H9 (cell line): ENCODE results near the gene CYREN. TPM values are rescaled to one million over a fixed set of nuclear protein-coding genes. Genes with fewer than 3 reads are reported as not detected.

Source experiments
- DNase-seq: peaks from one replicate; pipeline ENCODE4 v3.0.0-alpha.2; 2017
- H2AFZ ChIP-seq: one replicate; pipeline ENCODE4 v1.6.1; 2013; ENCODE audit warnings: mild to moderate bottlenecking, low read length, control low read depth, moderate library complexity
- H2AK5ac ChIP-seq: 2 replicates; pipeline ENCODE4 v1.6.1; 2013; ENCODE audit warnings: low read length, control low read depth, mixed read lengths; ENCODE audit not compliant: insufficient read length
- H2BK120ac ChIP-seq: one replicate; pipeline ENCODE4 v1.6.1; 2013; ENCODE audit warnings: low read depth, mild to moderate bottlenecking, low read length, control low read depth, inconsistent platforms; ENCODE audit not compliant: poor library complexity, severe bottlenecking
- H2BK12ac ChIP-seq: 2 replicates; pipeline ENCODE4 v1.6.1; 2013; ENCODE audit warnings: low read length, control low read depth, mixed read lengths, low read depth; ENCODE audit not compliant: insufficient read length
- H2BK15ac ChIP-seq: 2 replicates; pipeline ENCODE4 v1.6.1; 2013; ENCODE audit warnings: low read depth, low read length, control low read depth
- H2BK20ac ChIP-seq: one replicate; pipeline ENCODE4 v1.6.1; 2013; ENCODE audit warnings: low read depth, mild to moderate bottlenecking, low read length, control low read depth, inconsistent platforms; ENCODE audit not compliant: poor library complexity, severe bottlenecking
- H2BK5ac ChIP-seq: 2 replicates; pipeline ENCODE4 v1.6.1; 2013; ENCODE audit warnings: low read length, control low read depth, mixed read lengths; ENCODE audit not compliant: insufficient read length
- H3K14ac ChIP-seq: 2 replicates; pipeline ENCODE4 v1.6.1; 2013; ENCODE audit warnings: low read length, control low read depth; ENCODE audit not compliant: insufficient read depth
- H3K18ac ChIP-seq: 2 replicates; pipeline ENCODE4 v1.6.1; 2013; ENCODE audit warnings: low read depth, mild to moderate bottlenecking, mixed read lengths, low read length, control low read depth; ENCODE audit not compliant: insufficient read length
- H3K23ac ChIP-seq: 2 replicates; pipeline ENCODE4 v1.6.1; 2013; ENCODE audit warnings: low read length, control low read depth, mixed read lengths, low read depth; ENCODE audit not compliant: insufficient read length
- H3K23me2 ChIP-seq: 2 replicates; pipeline ENCODE4 v1.6.1; 2013; ENCODE audit warnings: low read depth, mild to moderate bottlenecking, mixed read lengths, low read length, control low read depth; ENCODE audit not compliant: insufficient read length, poor library complexity, severe bottlenecking
- H3K27ac ChIP-seq: 2 replicates; pipeline ENCODE4 v1.5.1; 2013; ENCODE audit warnings: low read length, control low read depth, mixed read lengths, low read depth; ENCODE audit not compliant: insufficient read length
- H3K27me3 ChIP-seq: 2 replicates; pipeline ENCODE4 v1.6.1; 2013; ENCODE audit warnings: low read length, control low read depth, inconsistent platforms; ENCODE audit not compliant: insufficient read depth
- H3K4ac ChIP-seq: 2 replicates; pipeline ENCODE4 v1.6.1; 2013; ENCODE audit warnings: low read depth, mild to moderate bottlenecking, control low read depth, inconsistent platforms, low read length, moderate library complexity
- H3K4me1 ChIP-seq: 2 replicates; pipeline ENCODE4 v1.6.1; 2013; ENCODE audit warnings: low read length, control low read depth, inconsistent platforms; ENCODE audit not compliant: insufficient read depth
- H3K4me2 ChIP-seq: 2 replicates; pipeline ENCODE4 v1.6.1; 2013; ENCODE audit warnings: low read length, control low read depth, mixed read lengths; ENCODE audit not compliant: insufficient read length, insufficient read depth
- H3K56ac ChIP-seq: 2 replicates; pipeline ENCODE4 v1.6.1; 2013; ENCODE audit warnings: low read depth, mild to moderate bottlenecking, mixed read lengths, low read length, control low read depth; ENCODE audit not compliant: insufficient read length
- H3K79me1 ChIP-seq: 2 replicates; pipeline ENCODE4 v1.6.1; 2013; ENCODE audit warnings: low read depth, mild to moderate bottlenecking, moderate library complexity, low read length, control low read depth, inconsistent platforms; ENCODE audit not compliant: insufficient read depth, poor library complexity, severe bottlenecking
- H3K79me2 ChIP-seq: 2 replicates; pipeline ENCODE4 v1.6.1; 2013; ENCODE audit warnings: low read length, control low read depth, inconsistent platforms; ENCODE audit not compliant: insufficient read depth
- H3K9ac ChIP-seq: 2 replicates; pipeline ENCODE4 v1.6.1; 2013; ENCODE audit warnings: low read length, control low read depth, mixed read lengths; ENCODE audit not compliant: insufficient read length; ENCODE audit errors: extremely low read depth
- H3K9me3 ChIP-seq: one replicate; pipeline ENCODE4 v1.6.1; 2013; ENCODE audit warnings: low read depth, low read length, inconsistent platforms; ENCODE audit not compliant: control insufficient read depth
- H3T11ph ChIP-seq: one replicate; pipeline ENCODE4 v1.6.1; 2013; ENCODE audit warnings: mild to moderate bottlenecking, low read length, control low read depth, inconsistent platforms
- H4K20me1 ChIP-seq: one replicate; pipeline ENCODE4 v1.6.1; 2013; ENCODE audit not compliant: control insufficient read depth, insufficient read length, insufficient read depth
- H4K5ac ChIP-seq: 2 replicates; pipeline ENCODE4 v1.6.1; 2013; ENCODE audit warnings: low read depth, mild to moderate bottlenecking, mixed read lengths, low read length, control low read depth; ENCODE audit not compliant: insufficient read length
- H4K8ac ChIP-seq: replicated peaks from 2 replicates; pipeline ENCODE4 v1.6.1; 2013; ENCODE audit warnings: low read length, control low read depth, mixed read lengths, low read depth; ENCODE audit not compliant: insufficient read length
- H4K91ac ChIP-seq: 2 replicates; pipeline ENCODE4 v1.6.1; 2013; ENCODE audit warnings: low read depth, mild to moderate bottlenecking, moderate library complexity, mixed read lengths, low read length, control low read depth; ENCODE audit not compliant: insufficient read length
- H3K27ac Mint-ChIP-seq, 3 experiments: 2 replicates in 2 of 3; 3 replicates in 1 of 3; pipeline ENCODE4 v1.8.0; 2020 to 2021; ENCODE audit warnings: mixed read lengths in 3 of 3, mild to moderate bottlenecking in 1 of 3, moderate library complexity in 1 of 3
- H3K27me3 Mint-ChIP-seq: 2 replicates; pipeline ENCODE4 v1.8.0; 2021; ENCODE audit warnings: low read depth, mild to moderate bottlenecking, moderate library complexity, mixed read lengths
- H3K36me3 Mint-ChIP-seq, 3 experiments: 2 replicates in 2 of 3; 3 replicates in 1 of 3; pipeline ENCODE4 v1.8.0; 2020 to 2021; ENCODE audit warnings: low read depth in 3 of 3, mixed read lengths in 3 of 3; ENCODE audit not compliant: insufficient read depth in 1 of 3
- H3K4me1 Mint-ChIP-seq, 2 experiments: 2 replicates each; pipeline ENCODE4 v1.8.0; 2020; ENCODE audit warnings: mixed read lengths in 2 of 2
- H3K4me3 Mint-ChIP-seq, 2 experiments: 2 replicates in 1 of 2; 3 replicates in 1 of 2; pipeline ENCODE4 v1.8.0; 2020 to 2021; ENCODE audit warnings: mild to moderate bottlenecking in 2 of 2, mixed read lengths in 2 of 2, moderate library complexity in 1 of 2
- H3K9me3 Mint-ChIP-seq, 2 experiments: 2 replicates in 1 of 2; 3 replicates in 1 of 2; pipeline ENCODE4 v1.8.0; 2020; ENCODE audit warnings: mild to moderate bottlenecking in 2 of 2, mixed read lengths in 2 of 2, moderate library complexity in 1 of 2
- WGBS: extraction: QIAGEN DNeasy Blood & Tissue Kit; methylation state at CpG from one replicate; pipeline ENCODE4 v1.1.7; 2013; ENCODE audit warnings: missing lambda C conversion rate, low lambda C conversion rate, mixed read lengths; ENCODE audit not compliant: insufficient read length; ENCODE audit errors: extremely low coverage; 5-methylcytosine and 5-hydroxymethylcytosine counted together
- total RNA-seq: library from RNA; stranded (reverse); gene quantifications from 2 replicates; pipeline ENCODE4 v1.2.1, GENCODE V29; 2021
- TF ChIP-seq, protein P1 (sequence below): fragments of 200-600 bp; sonication (generic); conservative IDR thresholded peaks from 3 replicates; pipeline ENCODE4 v1.8.0; 2021; ENCODE audit warnings: antibody characterized with exemption, mild to moderate bottlenecking

Gene CYREN
- total RNA-seq, 1 experiment from 2014 or later, result 72.0 TPM

- H2BK5ac ChIP-seq, result no peak overlapping the region
- no peak overlapping the region for H3K4ac ChIP-seq
- peaks cover 32 to 40% of the 10 kb centered on the region in 2 experiments for H3K9me3 Mint-ChIP-seq
- WGBS, result 100% methylated on average over 1 of the region's 6 CpGs
- H4K8ac ChIP-seq, result no peak overlapping the region
- no peak overlapping the region for H3K27ac ChIP-seq
- no peak overlapping the region for H2AFZ ChIP-seq
- H3K18ac ChIP-seq, result no peak overlapping the region
- DNase-seq, result no peak
- no peaks in the 10 kb centered on the region for H3K9me3 ChIP-seq
- no peak overlapping the region for H2BK20ac ChIP-seq
- no peak overlapping the region for H2AK5ac ChIP-seq
- H3K4me2 ChIP-seq, result no peak overlapping the region
- H3K27ac Mint-ChIP-seq, result no peak overlapping the region
- peaks cover 12 to 21% of the 10 kb centered on the region in 2 experiments for H3K4me1 Mint-ChIP-seq
- peaks cover under 1% of the 10 kb centered on the region; the same call in 1 of the 2 replicates for H3K27me3 Mint-ChIP-seq
- H3K9ac ChIP-seq, result no peak overlapping the region
- no peaks in the 10 kb centered on the region for H4K20me1 ChIP-seq
- no peaks in the 10 kb centered on the region for H3K27me3 ChIP-seq
- TF ChIP-seq, protein P1, sequence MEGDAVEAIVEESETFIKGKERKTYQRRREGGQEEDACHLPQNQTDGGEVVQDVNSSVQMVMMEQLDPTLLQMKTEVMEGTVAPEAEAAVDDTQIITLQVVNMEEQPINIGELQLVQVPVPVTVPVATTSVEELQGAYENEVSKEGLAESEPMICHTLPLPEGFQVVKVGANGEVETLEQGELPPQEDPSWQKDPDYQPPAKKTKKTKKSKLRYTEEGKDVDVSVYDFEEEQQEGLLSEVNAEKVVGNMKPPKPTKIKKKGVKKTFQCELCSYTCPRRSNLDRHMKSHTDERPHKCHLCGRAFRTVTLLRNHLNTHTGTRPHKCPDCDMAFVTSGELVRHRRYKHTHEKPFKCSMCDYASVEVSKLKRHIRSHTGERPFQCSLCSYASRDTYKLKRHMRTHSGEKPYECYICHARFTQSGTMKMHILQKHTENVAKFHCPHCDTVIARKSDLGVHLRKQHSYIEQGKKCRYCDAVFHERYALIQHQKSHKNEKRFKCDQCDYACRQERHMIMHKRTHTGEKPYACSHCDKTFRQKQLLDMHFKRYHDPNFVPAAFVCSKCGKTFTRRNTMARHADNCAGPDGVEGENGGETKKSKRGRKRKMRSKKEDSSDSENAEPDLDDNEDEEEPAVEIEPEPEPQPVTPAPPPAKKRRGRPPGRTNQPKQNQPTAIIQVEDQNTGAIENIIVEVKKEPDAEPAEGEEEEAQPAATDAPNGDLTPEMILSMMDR, result no peak
- no peak overlapping the region for H4K5ac ChIP-seq
- no peaks in the 10 kb centered on the region for H3K79me1 ChIP-seq
- H3K14ac ChIP-seq, result no peak overlapping the region
- H3K23ac ChIP-seq, result no peak overlapping the region
- no peak overlapping the region for H2BK120ac ChIP-seq
- H3K79me2 ChIP-seq, result no peaks in the 10 kb centered on the region
- no peak overlapping the region for H3T11ph ChIP-seq
- no peak overlapping the region for H4K91ac ChIP-seq
- H3K23me2 ChIP-seq, result no peaks in the 10 kb centered on the region
- no peak overlapping the region for H3K56ac ChIP-seq
- no peak overlapping the region for H2BK12ac ChIP-seq
- H3K36me3 Mint-ChIP-seq, result peaks cover 66 to 91% (median 89%) of the 10 kb centered on the region in 3 experiments
- H3K4me1 ChIP-seq, result peaks cover 4% of the 10 kb centered on the region; the same call in 1 of the 2 replicates
- no peak overlapping the region for H2BK15ac ChIP-seq
- no peak overlapping the region for H3K4me3 Mint-ChIP-seq
These were observed 8.8 kb downstream of the CYREN start for GRCh38 chr7:135161669-135162068.
